Fibroblast of skin of back (primary cell): Measurements from ENCODE around the gene SLC66A1. TPM values are rescaled to one million over a fixed set of nuclear protein-coding genes. Genes with fewer than 3 reads are reported as not detected.
"Not testable (repeated sequence)": the region's sequence is repeated elsewhere in the genome, so short reads cannot be mapped to it uniquely, and the experiment has no call there.

Source experiments
- DNase-seq: peaks from one replicate; pipeline ENCODE4 v3.0.0-alpha.2; 2013
- polyA plus RNA-seq, 2 experiments: library from polyadenylated mRNA; unstranded; fragments of 120-200 nt; gene quantifications; one replicate each; pipeline ENCODE4 v1.2.1, GENCODE V29; 2013; ENCODE audit not compliant: insufficient read length in 2 of 2

The SLC66A1 gene
- 14.4 TPM for polyA plus RNA-seq (2013, experiment 1 of 2; ENCODE audit: insufficient read length)
- 11.1 TPM for polyA plus RNA-seq (2013, experiment 2 of 2; ENCODE audit: insufficient read length)

DNA sequence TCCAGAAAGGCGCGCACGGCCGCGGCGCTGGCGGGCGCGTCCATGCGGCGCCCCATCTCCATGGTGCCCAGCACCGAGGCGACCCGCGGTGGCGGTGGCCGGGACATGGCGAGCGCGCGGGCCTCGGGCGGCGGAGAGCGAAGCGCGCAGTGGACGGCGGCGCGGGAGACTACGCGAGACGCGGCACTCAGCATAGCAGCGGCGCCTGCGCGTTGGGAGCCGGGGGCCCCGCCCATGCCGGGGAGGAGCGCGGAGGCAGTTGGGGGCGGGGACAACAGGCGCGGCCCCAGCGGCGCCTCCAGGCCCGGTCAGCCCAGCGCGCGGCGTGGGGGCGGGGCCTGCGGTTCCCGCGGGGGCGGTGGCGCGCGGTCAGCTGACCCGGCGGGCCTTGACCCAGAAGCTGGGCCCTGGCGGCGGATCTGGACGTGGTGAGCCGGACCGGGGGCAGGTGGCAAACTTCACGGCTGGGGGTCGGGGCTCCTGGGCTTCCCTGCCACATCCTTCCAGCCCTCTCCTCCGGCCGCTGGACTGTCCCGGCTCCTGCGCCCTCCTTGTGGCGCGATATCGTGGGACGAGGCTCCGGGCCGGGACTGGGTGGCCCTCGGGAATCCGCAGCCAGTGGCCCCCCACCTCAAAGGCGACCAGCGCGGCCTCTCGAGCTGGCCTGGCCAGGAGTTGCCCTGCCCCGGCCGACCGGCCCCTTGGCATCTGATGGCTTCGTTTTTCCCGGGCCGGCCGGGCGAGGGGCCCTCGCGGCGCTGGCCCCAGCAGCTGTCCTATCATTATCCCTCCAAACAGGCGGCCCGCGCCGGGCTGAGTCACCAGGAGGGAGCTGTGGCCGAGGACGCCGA lies at the start of gene SLC66A1, which contains the start of gene AKR7A2:
Gene SLC66A1 (plus strand): TSS at position 396 of the 851 bp plus-strand sequence. CDS start 5,352 bp downstream, outside the sequence.
Gene AKR7A2 (minus strand): TSS at position 214 of the 851 bp plus-strand sequence. CDS start 20 bp downstream, at position 194.
- DNase-seq = peak; percentile 92

DNA sequence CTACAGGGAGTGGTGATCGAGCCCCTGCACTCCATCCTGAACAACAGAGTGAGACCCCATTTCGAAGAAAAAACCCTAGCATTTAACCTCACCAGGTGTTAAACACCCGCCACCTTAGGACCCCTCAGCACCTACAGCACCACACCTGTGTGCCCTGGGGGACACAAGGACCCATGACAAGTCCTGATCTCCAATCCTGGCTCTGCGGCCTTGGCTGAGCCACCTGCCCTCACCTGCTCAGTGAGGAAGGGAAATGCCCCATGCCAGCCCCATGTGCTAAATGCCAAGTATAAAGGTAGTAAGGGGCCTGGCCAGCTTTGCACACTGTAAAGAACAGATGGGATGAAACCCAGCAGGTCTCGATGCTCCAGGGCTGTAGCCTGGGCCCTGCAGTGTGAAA lies 49.4 kb upstream of the SLC66A1 start:
- DNase-seq = no peak

GRCh38 chr1:19268445-19268844 lies 43.7 kb upstream of the SLC66A1 start:
- no peak for DNase-seq

DNA sequence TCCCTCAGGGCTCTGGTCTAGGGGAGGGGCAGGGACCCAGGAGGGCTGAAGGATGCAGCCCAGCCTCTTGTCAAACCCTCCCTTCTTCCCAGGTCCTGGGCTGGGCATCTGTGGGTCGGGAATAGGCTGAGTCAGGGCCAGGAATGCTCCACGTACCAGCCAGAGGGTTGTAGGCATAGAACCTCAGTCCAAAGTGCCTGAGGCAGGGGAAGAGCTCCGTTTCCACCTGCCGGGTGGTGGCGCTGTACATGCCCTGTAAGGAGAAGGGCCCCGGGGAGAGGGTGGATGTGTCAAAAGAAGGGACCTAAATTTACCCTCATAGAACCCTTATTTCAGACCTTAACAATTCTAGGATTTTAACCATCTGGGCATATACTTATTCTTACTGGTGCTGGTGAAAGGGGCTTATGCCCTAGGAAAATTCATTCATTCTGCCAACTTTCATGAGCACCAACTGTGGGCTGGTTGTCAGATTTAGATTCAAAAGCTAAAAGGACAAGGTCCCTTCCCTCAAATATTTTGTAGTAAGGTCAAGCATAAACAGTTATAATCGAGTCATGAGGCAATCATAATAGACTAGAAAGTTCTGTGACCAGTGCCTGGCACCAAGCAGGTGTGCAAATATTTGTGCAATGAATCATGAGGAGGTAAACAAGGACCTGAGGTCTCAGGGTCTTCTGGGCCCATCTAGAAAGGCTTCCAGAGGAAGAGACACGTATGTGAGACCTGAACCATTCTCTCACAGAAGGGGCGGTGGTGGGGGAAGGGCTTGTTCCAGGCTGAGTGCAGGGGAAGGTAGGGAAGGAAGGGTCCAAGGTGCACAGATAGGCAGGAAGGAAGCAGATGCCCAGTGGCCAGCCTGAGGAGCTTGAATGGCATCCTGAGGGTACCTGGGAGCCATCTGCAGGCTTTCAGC lies 42.4 kb upstream of the SLC66A1 start:
- DNase-seq = not testable (repeated sequence)

GRCh38 chr1:19270343-19270730 lies 41.8 kb upstream of the SLC66A1 start:
- DNase-seq = not testable (repeated sequence)

- DNase-seq = no peak
These were observed 40.1 kb upstream of the SLC66A1 start for GRCh38 chr1:19272064-19272463.

DNA sequence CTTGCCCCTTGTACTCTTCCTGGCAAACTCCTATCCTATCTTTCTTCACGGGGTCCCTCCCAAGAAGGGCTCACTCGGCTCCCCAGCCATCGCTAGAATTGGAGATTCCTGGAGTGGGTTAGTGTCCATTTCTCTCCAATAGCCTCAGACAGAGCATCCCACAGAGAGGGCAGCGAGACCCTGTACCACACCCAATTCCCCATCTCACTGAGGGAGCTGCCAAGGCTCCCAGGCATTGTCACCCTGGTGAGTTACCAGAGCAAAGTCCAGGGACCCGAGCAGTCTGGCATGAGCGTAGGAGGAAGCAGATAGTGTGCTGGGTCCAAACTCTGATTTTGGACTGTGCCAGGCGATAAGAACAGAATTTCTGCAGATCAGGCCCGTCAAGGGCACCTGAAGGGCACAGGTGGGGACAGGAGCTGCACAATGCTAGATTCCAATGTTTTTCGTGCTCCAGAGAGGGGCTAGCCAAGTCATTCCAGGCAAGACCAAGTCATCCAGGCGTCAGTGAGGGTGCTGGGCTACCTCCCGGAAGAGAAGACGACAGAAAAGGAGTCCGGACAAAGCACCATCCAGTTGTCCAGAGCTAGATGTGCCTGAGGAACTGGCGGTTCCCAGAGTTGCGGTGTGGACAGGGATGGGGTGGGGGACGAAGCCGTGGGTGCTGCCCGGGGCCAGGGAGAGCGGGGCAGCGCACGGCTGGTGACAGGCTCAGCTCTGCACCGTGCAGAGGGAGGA lies 38.9 kb upstream of the SLC66A1 start:
- DNase-seq = no peak

DNA sequence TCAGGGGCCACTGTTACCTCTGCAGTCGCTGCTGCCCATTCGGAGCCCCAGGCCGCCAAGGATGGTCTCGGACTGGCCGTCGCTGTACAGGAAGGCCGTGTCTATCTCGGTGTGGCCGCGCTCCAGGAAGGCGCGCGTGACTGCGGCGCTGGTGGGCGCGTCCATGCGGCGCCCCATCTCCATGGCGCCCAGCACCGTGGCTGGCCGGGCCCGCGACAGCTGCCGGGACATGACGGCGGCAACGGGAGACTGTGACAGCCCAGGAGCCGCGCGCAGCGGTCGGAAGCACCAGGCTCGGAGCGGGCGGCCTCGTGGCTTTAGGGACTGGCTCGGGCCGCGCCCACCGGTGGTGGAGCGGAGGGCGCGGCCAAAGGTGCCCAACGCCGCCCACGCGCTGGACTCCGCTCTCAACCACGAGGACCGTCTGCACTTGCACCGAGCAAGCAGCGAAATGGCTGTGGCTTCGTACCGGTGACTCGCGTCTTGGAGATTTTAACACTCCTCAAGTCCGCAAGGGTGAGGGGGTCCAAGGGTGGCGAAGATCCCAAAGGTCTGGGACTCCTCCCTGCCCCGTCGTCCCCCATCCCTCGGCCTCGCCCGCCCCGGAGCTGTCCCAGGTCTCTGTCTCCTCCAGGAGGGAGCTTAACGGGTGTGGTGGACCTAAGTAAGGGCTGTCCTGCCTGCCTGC lies 38.1 kb upstream of the SLC66A1 start:
- not testable (repeated sequence) for DNase-seq

DNA sequence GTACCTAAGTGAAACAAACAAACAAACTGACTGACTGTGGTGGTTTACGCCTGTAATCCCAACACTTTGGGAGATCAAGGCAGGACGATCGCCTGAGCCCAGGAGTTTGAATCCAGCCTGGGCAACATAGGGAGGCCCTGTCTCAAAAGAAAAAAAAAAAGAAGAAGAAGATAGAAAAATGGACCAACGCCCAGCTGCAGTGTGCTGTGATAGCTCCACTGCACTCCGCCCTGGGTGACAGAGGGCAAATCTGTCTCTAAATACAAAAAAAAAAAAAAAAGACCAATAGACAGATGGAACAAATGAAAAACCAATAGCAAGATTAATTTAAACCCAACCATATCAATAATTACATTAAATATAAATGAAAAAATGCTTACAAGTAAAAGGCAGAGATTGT lies 37.5 kb upstream of the SLC66A1 start:
- no peak for DNase-seq

DNA sequence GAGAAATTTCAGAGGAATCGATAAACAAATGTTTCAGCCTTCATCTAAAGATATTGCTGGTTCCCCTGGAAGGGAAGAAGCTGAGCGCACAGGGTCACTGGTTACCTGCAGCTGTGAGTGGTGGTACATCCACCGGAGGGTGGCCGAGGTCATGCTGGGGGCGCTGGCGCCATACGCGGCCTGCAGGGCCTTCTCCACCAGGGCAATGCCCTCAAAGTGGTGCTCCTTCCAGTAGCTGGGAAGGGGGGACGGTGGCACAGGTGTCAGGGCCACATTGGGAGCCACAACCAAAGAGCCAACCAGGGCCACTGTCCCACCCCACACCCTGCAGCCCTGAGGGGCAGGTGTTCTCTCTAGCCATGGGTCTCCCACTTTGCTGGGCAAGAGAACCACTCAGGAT lies 28.2 kb upstream of the SLC66A1 start:
- no peak for DNase-seq

DNA sequence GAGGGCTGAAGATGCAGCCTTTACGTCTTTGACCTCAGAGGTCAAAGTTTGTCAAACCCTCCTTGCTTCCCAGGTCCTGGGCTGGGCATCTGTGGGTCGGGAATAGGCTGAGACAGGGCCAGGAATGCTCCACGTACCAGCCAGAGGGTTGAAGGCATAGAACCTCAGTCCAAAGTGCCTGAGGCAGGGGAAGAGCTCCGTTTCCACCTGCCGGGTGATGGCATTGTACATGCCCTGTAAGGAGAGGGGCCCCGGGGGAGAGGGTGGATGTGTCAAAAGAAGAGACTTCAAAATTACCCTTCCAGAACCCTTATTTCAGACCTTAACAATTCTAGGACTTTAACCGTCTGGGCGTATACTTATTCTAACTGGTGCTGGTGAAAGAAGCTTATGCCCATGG lies 27.2 kb upstream of the SLC66A1 start:
- DNase-seq = no peak

- DNase-seq = not testable (repeated sequence)
These were observed 26.8 kb upstream of the SLC66A1 start for GRCh38 chr1:19285366-19285765.

GRCh38 chr1:19285807-19286206 lies 26.3 kb upstream of the SLC66A1 start:
- not testable (repeated sequence) for DNase-seq

DNA sequence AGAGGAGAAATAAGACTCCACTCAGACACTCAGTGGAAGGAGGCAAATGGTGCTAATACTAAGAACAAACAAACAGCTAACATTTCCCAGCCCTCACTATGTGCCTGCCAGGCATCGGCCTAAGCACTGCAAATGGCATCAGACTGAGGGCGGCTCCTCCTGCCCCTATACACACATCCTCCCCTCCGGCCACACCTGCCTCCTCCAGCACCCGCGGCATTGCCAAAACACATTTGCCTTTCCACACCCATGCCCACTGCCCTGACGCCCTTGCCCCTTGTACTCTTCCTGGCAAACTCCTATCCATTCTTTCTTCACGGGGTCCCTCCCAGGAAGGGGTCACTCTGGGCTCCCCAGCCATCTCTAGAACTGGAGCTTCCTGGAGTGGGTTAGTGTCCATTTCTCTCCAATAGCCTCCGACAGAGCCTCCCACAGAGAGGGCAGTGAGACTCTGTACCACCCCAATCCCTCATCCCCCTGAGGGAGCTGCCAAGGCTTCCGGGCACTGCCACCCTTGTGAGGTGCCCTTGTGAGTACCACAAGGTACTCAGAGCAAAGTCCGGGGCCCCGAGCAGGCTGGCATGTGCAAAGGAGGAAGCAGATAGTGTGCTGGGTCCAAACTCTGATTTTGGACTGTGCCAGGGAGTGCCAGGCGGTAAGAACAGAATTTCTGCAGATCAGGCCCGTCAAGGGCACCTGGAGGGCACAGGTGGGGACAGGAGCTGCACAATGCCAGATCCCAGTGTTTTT lies 24.5 kb upstream of the SLC66A1 start:
- no peak for DNase-seq

DNA sequence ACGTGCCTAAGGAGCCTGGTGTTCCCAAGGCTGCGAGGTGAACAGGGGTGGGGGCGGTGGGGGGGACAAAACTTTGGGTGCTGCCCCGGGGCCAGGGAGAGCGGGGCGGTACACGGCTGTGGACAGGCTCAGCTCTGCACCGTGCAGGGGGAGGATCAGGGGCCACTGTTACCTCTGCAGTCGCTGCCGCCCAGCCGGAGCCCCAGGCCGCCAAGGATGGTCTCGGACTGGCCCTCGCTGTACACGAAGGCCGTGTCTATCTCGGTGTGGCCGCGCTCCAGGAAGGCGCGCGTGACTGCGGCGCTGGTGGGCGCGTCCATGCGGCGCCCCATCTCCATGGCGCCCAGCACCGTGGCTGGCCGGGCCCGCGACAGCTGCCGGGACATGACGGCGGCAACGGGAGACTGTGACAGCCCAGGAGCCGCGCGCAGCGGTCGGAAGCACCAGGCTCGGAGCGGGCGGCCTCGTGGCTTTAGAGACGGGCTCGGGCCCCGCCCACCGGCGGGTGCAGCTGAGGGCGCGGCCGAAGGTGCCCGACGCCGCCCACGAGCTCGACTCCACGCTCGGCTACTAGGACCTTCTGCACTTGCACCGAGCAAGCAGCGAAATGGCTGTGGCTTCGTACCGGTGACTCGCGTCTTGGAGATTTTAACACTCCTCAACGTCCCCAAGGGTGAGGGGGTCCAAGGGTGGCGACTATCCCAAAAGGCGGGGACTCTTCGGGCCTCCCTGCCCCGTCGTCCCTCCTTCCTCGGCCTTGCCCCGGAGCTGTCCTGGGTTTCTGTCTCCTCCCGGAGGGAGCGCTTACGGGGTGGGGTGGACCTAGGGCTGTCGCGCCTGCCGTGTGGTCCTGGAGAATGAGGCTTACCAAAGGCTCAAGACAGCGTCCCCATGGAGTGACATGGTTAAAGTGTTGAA lies 23.5 kb upstream of the SLC66A1 start, which contains the start of gene AKR7A3:
Gene AKR7A3 (minus strand): TSS at position 447 of the 918 bp plus-strand sequence. CDS start 61 bp downstream, at position 386.
- peak; percentile 30 for DNase-seq

DNA sequence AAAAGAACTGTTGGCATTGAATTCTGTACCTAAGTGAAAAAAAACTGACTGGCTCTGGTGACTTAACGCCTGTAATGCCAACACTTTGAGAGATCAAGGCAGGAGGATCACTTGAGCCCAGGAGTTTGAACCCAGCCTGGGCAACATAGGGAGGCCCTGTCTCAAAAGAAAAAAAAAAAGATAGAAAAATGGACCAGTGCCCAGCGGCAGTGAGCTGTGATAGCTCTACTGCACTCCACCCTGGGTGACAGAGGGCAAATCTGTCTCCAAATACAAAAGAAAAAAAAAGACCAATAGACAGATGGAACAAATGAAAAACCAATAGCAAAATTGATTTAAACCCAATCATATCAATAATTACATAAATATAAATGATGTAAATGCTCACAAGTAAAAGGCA lies 22.9 kb upstream of the SLC66A1 start:
- no peak for DNase-seq

DNA sequence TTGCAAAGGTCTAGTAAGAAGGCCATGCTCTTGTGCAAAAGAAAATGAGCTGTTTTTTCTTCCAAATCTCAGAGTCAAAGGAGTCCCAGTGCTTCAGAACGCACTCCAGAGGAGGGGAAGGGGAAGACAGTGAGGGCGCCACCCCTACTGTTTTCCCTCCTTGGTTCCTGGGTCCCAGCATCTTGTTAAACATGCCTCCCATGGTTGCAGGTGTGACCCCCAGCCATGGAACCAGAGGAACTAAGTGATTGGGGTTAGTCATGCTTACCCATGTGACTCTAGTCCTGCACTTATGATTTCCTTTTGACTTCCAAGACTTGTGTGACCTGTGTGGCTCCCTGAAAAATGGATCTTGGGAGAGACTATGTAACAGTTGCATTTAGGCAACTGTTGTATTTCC lies 17.5 kb upstream of the SLC66A1 start:
- DNase-seq = no peak

- DNase-seq = no peak
These were observed 11.9 kb upstream of the SLC66A1 start for GRCh38 chr1:19300211-19300610.

- not testable (repeated sequence) for DNase-seq
These were observed 8.0 kb upstream of the SLC66A1 start for GRCh38 chr1:19304081-19304480.

DNA sequence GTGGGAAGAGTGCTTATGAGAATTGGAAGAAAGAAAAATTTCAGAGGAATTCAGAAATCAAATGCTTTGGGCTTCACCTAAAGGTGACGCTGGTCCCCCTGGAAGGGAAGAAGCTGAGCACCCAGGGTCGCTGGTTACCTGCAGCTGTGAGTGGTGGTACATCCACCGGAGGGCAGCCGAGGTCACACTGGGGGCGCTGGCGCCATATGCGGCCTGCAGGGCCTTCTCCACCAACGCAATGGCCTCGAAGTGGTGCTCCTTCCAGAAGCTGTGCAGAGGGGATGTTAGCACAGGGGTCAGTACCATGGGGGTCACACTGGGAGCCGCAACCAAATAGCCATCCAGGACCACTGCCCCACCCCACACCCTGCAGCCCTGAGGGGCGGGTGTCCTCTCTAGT lies 6.2 kb upstream of the SLC66A1 start:
- no peak for DNase-seq
